Measurements from ENCODE around the gene CA4.

The CA4 gene

GRCh38 chr17:60158751-60159478 is 9.1 kb downstream of the CA4 start:
- no peaks in the 10 kb centered on the region for H3K9me2 ChIP-seq (replicated peaks; ENCODE audit: insufficient read depth, low read length)
- no peak overlapping the region for H3K4me2 ChIP-seq (ENCODE audit: low read depth, low read length, poor library complexity, severe bottlenecking)
- no peaks in the 10 kb centered on the region for H4K20me1 ChIP-seq (ENCODE audit: low read depth, low read length)
- TF ChIP-seq CTCF (IDR thresholded peaks at IDR 0.05; ENCODE audit: insufficient read depth, low read length, poor library complexity, severe bottlenecking) (no peak), EZH2phosphoT487 (conservative IDR thresholded peaks at IDR 0.05; ENCODE audit: low read length) (no peak)
- no peak overlapping the region for H3K9ac ChIP-seq (ENCODE audit: low read length)
- H3F3A ChIP-seq (ENCODE audit: insufficient read depth), result no peaks in the 10 kb centered on the region
- no peaks in the 10 kb centered on the region for H3K9me3 ChIP-seq (ENCODE audit: insufficient read depth, low read length)
- no peak overlapping the region for H3K27ac ChIP-seq (ENCODE audit: low read depth, low read length)
- H3K27me3 ChIP-seq (ENCODE audit: low read length), result no peaks in the 10 kb centered on the region
- H3K4me3 ChIP-seq (ENCODE audit: insufficient read depth, low read length, poor library complexity, severe bottlenecking), result no peak overlapping the region
- no peak overlapping the region for H2AFZ ChIP-seq (ENCODE audit: low read depth, low read length, severe bottlenecking)
- H3K36me3 ChIP-seq (ENCODE audit: low read length), result no peaks in the 10 kb centered on the region
- H3K79me2 ChIP-seq (ENCODE audit: insufficient read depth, low read length), result no peaks in the 10 kb centered on the region

GRCh38 chr17:60159479-60159866 is 9.7 kb downstream of the CA4 start:
- Histone ChIP-seq H4K20me1 (ENCODE audit: low read depth, low read length) (no peaks in the 10 kb centered on the region), H3K27ac (ENCODE audit: low read depth, low read length) (no peak overlapping the region), H3K9ac (ENCODE audit: low read length) (no peak overlapping the region), H3K36me3 (ENCODE audit: low read length) (no peaks in the 10 kb centered on the region), H2AFZ (ENCODE audit: low read depth, low read length, severe bottlenecking) (no peak overlapping the region), H3K79me2 (ENCODE audit: insufficient read depth, low read length) (no peaks in the 10 kb centered on the region), H3K9me2 (replicated peaks; ENCODE audit: insufficient read depth, low read length) (no peaks in the 10 kb centered on the region), H3K9me3 (ENCODE audit: insufficient read depth, low read length) (no peaks in the 10 kb centered on the region), H3K4me3 (ENCODE audit: insufficient read depth, low read length, poor library complexity, severe bottlenecking) (no peak overlapping the region), H3F3A (ENCODE audit: insufficient read depth) (no peaks in the 10 kb centered on the region), H3K27me3 (ENCODE audit: low read length) (no peaks in the 10 kb centered on the region), H3K4me2 (ENCODE audit: low read depth, low read length, poor library complexity, severe bottlenecking) (no peak overlapping the region)
- TF ChIP-seq CTCF (IDR thresholded peaks at IDR 0.05; ENCODE audit: insufficient read depth, low read length, poor library complexity, severe bottlenecking) (no peak), EZH2phosphoT487 (conservative IDR thresholded peaks at IDR 0.05; ENCODE audit: low read length) (no peak)

GRCh38 chr17:60160829-60161501 is 11.2 kb downstream of the CA4 start:
- Histone ChIP-seq H3F3A (ENCODE audit: insufficient read depth) (no peaks in the 10 kb centered on the region), H2AFZ (ENCODE audit: low read depth, low read length, severe bottlenecking) (no peak overlapping the region), H4K20me1 (ENCODE audit: low read depth, low read length) (no peaks in the 10 kb centered on the region), H3K79me2 (ENCODE audit: insufficient read depth, low read length) (no peaks in the 10 kb centered on the region), H3K9me3 (ENCODE audit: insufficient read depth, low read length) (no peaks in the 10 kb centered on the region), H3K27me3 (ENCODE audit: low read length) (no peaks in the 10 kb centered on the region), H3K9me2 (replicated peaks; ENCODE audit: insufficient read depth, low read length) (no peaks in the 10 kb centered on the region), H3K36me3 (ENCODE audit: low read length) (no peaks in the 10 kb centered on the region), H3K4me2 (ENCODE audit: low read depth, low read length, poor library complexity, severe bottlenecking) (no peak overlapping the region), H3K9ac (ENCODE audit: low read length) (no peak overlapping the region), H3K4me3 (ENCODE audit: insufficient read depth, low read length, poor library complexity, severe bottlenecking) (no peak overlapping the region), H3K27ac (ENCODE audit: low read depth, low read length) (no peak overlapping the region)
- TF ChIP-seq EZH2phosphoT487 (conservative IDR thresholded peaks at IDR 0.05; ENCODE audit: low read length) (no peak), CTCF (IDR thresholded peaks at IDR 0.05; ENCODE audit: insufficient read depth, low read length, poor library complexity, severe bottlenecking) (no peak)

All from SU-DHL-6 (cell line).